Measurements from ENCODE around the gene NR1H2.

Gene NR1H2

GRCh38 chr19:50357178-50358100, 18.8 kb upstream of the NR1H2 start:
- Mint-ChIP-seq H3K27me3 (no peaks in the 10 kb centered on the region), H3K9me3 (peaks cover 3 to 8% of the 10 kb centered on the region in 2 donors), H3K4me3 (peak overlapping the region; percentile 91 to 93), H3K4me1 (peaks cover 45 to 54% of the 10 kb centered on the region in 2 donors), H3K27ac (peak overlapping the region; percentile 99), H3K36me3 (peaks cover 15 to 33% of the 10 kb centered on the region in 2 donors)
- peak; percentile 88 for DNase-seq
- ATAC-seq (replicated peaks), result peak; percentile 79 to 82

- Mint-ChIP-seq H3K27ac (peak overlapping the region; percentile 99), H3K4me3 (peak overlapping the region; percentile 91 to 93), H3K4me1 (peaks cover 51 to 64% of the 10 kb centered on the region in 2 donors), H3K9me3 (peaks cover 3 to 8% of the 10 kb centered on the region in 2 donors), H3K27me3 (no peaks in the 10 kb centered on the region), H3K36me3 (peaks cover 17 to 36% of the 10 kb centered on the region in 2 donors)
- ATAC-seq (replicated peaks), result peak; percentile 30 to 55
- DNase-seq, result peak; percentile 83
Observed at GRCh38 chr19:50358483-50359327, 17.6 kb upstream of the NR1H2 start.

- Mint-ChIP-seq H3K4me3 (peak overlapping the region; percentile 91 to 93), H3K36me3 (peaks cover 17 to 36% of the 10 kb centered on the region in 2 donors), H3K27me3 (no peaks in the 10 kb centered on the region), H3K4me1 (peaks cover 53 to 69% of the 10 kb centered on the region in 2 donors), H3K27ac (peak overlapping the region; percentile 99), H3K9me3 (peaks cover 3 to 8% of the 10 kb centered on the region in 2 donors)
- DNase-seq (no peak), ATAC-seq (replicated peaks) (no peak)
Observed at GRCh38 chr19:50359328-50359818, 16.9 kb upstream of the NR1H2 start.

GRCh38 chr19:50361290-50362029, 14.8 kb upstream of the NR1H2 start:
- H3K4me1 Mint-ChIP-seq, result peaks cover 57 to 87% of the 10 kb centered on the region in 2 donors
- peaks cover 18 to 29% of the 10 kb centered on the region in 2 donors for H3K36me3 Mint-ChIP-seq
- peaks cover 3 to 8% of the 10 kb centered on the region in 2 donors for H3K9me3 Mint-ChIP-seq
- DNase-seq (no peak), ATAC-seq (replicated peaks) (no peak)
- no peaks in the 10 kb centered on the region for H3K27me3 Mint-ChIP-seq
- peak overlapping the region; percentile 21 for H3K27ac Mint-ChIP-seq
- H3K4me3 Mint-ChIP-seq, result peak overlapping the region; percentile 3 to 5

GRCh38 chr19:50362030-50362412, 14.2 kb upstream of the NR1H2 start:
- Mint-ChIP-seq H3K4me1 (peaks cover 53 to 83% of the 10 kb centered on the region in 2 donors), H3K4me3 (no peak overlapping the region), H3K36me3 (peaks cover 18 to 29% of the 10 kb centered on the region in 2 donors), H3K27ac (peak overlapping the region; percentile 21), H3K27me3 (no peaks in the 10 kb centered on the region), H3K9me3 (peaks cover 3 to 8% of the 10 kb centered on the region in 2 donors)
- ATAC-seq (replicated peaks), result no peak
- no peak for DNase-seq

- peaks cover 14 to 29% of the 10 kb centered on the region in 2 donors for H3K36me3 Mint-ChIP-seq
- no peak for ATAC-seq (replicated peaks)
- no peaks in the 10 kb centered on the region for H3K27me3 Mint-ChIP-seq
- DNase-seq, result no peak
- H3K9me3 Mint-ChIP-seq, result peaks cover 3 to 8% of the 10 kb centered on the region in 2 donors
- H3K27ac Mint-ChIP-seq, result no peak overlapping the region
- peaks cover 56 to 82% of the 10 kb centered on the region in 2 donors for H3K4me1 Mint-ChIP-seq
- no peak overlapping the region for H3K4me3 Mint-ChIP-seq
Observed at GRCh38 chr19:50362656-50363424, 13.4 kb upstream of the NR1H2 start.

- DNase-seq, result no peak
- Mint-ChIP-seq H3K9me3 (peaks cover 0 to 4% of the 10 kb centered on the region in 2 donors), H3K36me3 (peaks cover 10% of the 10 kb centered on the region in 2 donors), H3K27ac (peak within 1 kb of the TSS; percentile 76), H3K4me1 (peaks cover 40 to 70% of the 10 kb centered on the region in 2 donors), H3K4me3 (peak within 1 kb of the TSS in 1 of 2 donors; percentile 33), H3K27me3 (no peaks in the 10 kb centered on the region)
- ATAC-seq (replicated peaks), result no peak
Observed at GRCh38 chr19:50365434-50366306, 10.6 kb upstream of the NR1H2 start, which contains the start of gene NAPSA. Gene NAPSA (minus strand): TSS chr19:50365639. CDS start chr19:50365621, 18 bp downstream.

- ATAC-seq (replicated peaks) (peak; percentile 81 to 85), DNase-seq (peak; percentile 74)
- Mint-ChIP-seq H3K27me3 (no peaks in the 10 kb centered on the region), H3K4me3 (peak overlapping the region; percentile 93 to 96), H3K27ac (peak overlapping the region; percentile 93), H3K4me1 (peaks cover 22 to 41% of the 10 kb centered on the region in 2 donors), H3K36me3 (peaks cover 0 to 1% of the 10 kb centered on the region in 2 donors), H3K9me3 (no peaks in the 10 kb centered on the region)
Observed at GRCh38 chr19:50368649-50369570, 7.3 kb upstream of the NR1H2 start.

- peaks cover 4 to 8% of the 10 kb centered on the region in 2 donors for H3K36me3 Mint-ChIP-seq
- DNase-seq, result no peak
- H3K27ac Mint-ChIP-seq, result no peak overlapping the region
- H3K4me1 Mint-ChIP-seq, result peaks cover 17 to 23% of the 10 kb centered on the region in 2 donors
- no peak overlapping the region for H3K4me3 Mint-ChIP-seq
- H3K9me3 Mint-ChIP-seq, result peaks cover 0 to under 1% of the 10 kb centered on the region in 2 donors
- H3K27me3 Mint-ChIP-seq, result no peaks in the 10 kb centered on the region
- ATAC-seq (replicated peaks), result no peak
Observed at GRCh38 chr19:50371914-50372475, 4.3 kb upstream of the NR1H2 start.

- peaks cover 40 to 48% of the 10 kb centered on the region in 2 donors for H3K36me3 Mint-ChIP-seq
- H3K4me3 Mint-ChIP-seq, result peak overlapping the region; percentile 96 to 100
- H3K4me1 Mint-ChIP-seq, result peaks cover 27 to 28% of the 10 kb centered on the region in 2 donors
- no peaks in the 10 kb centered on the region for H3K27me3 Mint-ChIP-seq
- peaks cover 0 to 2% of the 10 kb centered on the region in 2 donors for H3K9me3 Mint-ChIP-seq
- DNase-seq (peak; percentile 36), ATAC-seq (replicated peaks) (peak; percentile 27 to 31)
- H3K27ac Mint-ChIP-seq, result peak overlapping the region; percentile 100
Observed at GRCh38 chr19:50377051-50377461, 799 bp downstream of the NR1H2 start.

- H3K27me3 Mint-ChIP-seq, result no peaks in the 10 kb centered on the region
- H3K4me3 Mint-ChIP-seq, result peak overlapping the region; percentile 96 to 100
- peaks cover 0 to 2% of the 10 kb centered on the region in 2 donors for H3K9me3 Mint-ChIP-seq
- ATAC-seq (replicated peaks) (no peak), DNase-seq (no peak)
- H3K36me3 Mint-ChIP-seq, result peaks cover 41 to 48% of the 10 kb centered on the region in 2 donors
- peak overlapping the region; percentile 69 for H3K27ac Mint-ChIP-seq
- H3K4me1 Mint-ChIP-seq, result peaks cover 27 to 28% of the 10 kb centered on the region in 2 donors
Observed at GRCh38 chr19:50377517-50377916, 1.3 kb downstream of the NR1H2 start.
